HL-60/S4 (cell line): ENCODE data around the gene GALNT13.

Experiments used
- in situ Hi-C: fragments of 300-500 bp; cut with MboI; formaldehyde crosslinking; loops from 2 replicates; pipeline ENCODE4 v1.14.3; 2022; ENCODE audit warnings: low sequenced_read_pairs

Gene GALNT13

DNA sequence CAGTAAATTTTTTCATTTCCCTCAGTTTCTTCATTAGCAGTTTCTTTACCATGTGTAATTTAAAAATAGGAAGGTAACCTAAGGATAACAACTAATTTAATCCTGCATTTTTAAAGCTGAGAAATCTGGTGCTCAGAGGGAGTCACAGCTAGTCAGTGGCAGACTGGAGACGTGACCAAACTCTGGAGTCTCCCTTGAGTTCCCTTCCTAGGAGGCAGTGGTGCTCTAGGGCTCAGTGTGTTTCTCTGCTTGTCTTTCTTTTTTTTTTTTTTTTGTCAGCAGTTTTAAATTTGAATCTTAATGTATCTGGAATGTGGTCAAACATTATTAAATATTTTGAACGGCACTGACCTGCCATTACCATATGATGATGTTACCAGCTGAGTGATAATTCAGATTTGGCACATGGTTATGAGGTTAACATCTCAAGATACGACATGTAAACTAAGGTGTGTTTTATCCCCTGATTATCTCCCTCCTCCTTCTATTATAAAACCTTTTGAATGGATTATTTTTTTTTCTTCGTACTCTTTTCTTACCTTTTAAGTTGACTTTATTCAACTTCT lies 226.2 kb downstream of the GALNT13 start:
- in situ Hi-C loops = no loop called here

DNA sequence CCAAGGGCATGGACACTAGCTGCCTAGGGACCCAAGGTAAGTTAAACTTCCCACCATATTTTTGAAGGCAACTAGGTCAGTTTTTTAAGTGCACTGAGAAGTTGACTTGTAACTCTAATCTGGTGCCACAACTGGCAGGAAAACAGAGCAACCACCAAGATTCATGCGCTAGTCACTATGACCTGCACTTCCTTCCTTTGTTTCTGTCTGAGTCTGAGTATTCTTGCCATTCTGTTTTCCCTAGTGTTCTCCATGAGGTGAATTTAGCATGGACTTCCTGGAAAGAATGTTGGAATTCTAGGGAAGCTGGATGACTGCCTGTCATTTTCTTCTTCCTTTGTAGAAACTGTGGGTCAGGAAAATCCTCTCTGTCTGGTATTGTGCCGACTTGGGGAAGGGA lies 249.0 kb downstream of the GALNT13 start:
- in situ Hi-C loops = no loop called here

DNA sequence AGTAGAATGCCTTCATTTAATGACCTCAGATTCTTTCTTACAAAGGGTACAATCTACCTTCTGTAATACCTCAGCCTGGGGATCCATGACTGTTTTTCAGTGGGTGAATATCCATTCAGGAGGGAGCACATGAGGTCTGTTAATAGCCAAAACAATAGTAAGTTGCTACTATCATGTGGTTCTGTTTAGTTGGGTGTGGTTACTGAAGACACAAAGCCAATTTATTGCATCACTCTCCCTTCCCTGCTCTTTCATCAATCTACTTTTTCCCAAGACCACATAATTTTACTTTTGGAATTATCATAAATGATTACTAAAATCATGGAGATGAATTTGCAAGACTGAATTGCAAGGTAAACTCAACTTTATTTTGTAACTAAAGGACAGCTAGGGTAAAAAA lies 254.2 kb downstream of the GALNT13 start:
- in situ Hi-C loops = no loop called here

GRCh38 chr2:154130821-154131220 lies 259.1 kb downstream of the GALNT13 start:
- in situ Hi-C loops = no loop called here

DNA sequence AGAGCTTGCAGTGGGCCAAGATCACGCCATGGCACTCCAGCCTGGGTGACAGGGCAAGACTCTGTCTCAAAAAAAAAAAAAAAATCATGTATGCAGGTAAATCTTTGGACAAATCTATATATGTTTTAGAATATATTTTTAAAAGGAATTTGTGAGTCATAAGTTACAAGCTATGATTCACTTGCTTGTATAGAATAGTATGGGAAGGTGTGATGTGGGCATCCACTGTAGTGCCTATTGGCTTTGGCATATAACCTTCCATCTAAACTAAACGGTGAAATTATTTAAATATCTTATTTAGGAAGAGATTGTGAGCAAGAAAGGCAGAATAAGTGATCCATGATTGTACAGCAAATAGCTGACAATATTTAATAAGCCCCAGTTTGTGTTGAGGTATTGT lies 261.1 kb downstream of the GALNT13 start:
- in situ Hi-C loops = no loop called here

GRCh38 chr2:154133823-154134222 lies 262.1 kb downstream of the GALNT13 start:
- in situ Hi-C loops = no loop called here

GRCh38 chr2:154140249-154141025 lies 268.7 kb downstream of the GALNT13 start:
- in situ Hi-C loops = no loop called here

GRCh38 chr2:154142480-154142879 lies 270.8 kb downstream of the GALNT13 start:
- in situ Hi-C loops = no loop called here

DNA sequence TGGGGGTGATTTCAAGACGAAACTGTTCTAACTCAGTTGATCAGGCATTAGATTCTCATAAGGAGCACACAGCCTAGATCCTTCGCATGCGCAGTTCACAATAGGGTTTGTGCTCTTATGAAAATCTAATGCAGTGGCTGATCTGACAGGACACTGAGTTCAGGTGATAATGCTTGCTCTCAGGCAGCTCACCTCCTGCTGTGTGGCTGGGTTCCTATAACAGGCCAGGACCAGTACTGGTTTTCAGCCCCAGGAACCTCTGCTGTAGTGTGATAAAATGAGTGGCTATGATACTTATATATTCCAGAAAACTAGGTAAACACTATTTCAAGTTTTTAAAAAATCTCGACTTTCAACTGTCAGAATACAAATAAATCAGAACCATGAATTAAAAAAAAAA lies 271.4 kb downstream of the GALNT13 start:
- in situ Hi-C loops = no loop called here

GRCh38 chr2:154158101-154158500 lies 286.4 kb downstream of the GALNT13 start:
- in situ Hi-C loops = no loop called here

- in situ Hi-C loops = no loop called here
Observed at GRCh38 chr2:154161286-154161685, 289.6 kb downstream of the GALNT13 start.

GRCh38 chr2:154170400-154170799 lies 298.7 kb downstream of the GALNT13 start:
- in situ Hi-C loops = no loop called here

- in situ Hi-C loops = no loop called here
Observed at GRCh38 chr2:154173164-154173563, 301.4 kb downstream of the GALNT13 start.

DNA sequence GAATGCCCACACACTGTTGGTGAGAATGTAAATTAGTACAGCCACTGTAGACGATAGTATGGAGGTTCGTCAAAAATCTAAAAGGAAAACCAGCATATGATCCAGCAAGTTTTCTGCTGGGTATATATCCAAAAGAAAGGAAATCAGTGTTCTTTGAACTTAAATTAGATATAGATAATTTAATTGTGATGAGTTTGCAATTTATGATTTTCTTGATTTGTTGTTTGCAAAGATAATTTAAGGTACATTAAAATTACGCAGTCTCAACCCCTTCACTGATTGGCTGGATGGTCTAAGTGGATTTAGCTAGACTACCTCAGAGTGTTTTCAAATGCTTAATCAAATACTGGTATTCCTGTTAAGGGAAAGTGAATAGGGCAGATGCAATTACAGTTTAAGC lies 302.2 kb downstream of the GALNT13 start:
- in situ Hi-C loops = no loop called here

- in situ Hi-C loops = no loop called here
Observed at GRCh38 chr2:154182008-154182407, 310.3 kb downstream of the GALNT13 start.

- in situ Hi-C loops = no loop called here
Observed at GRCh38 chr2:154187948-154188347, 316.2 kb downstream of the GALNT13 start.

DNA sequence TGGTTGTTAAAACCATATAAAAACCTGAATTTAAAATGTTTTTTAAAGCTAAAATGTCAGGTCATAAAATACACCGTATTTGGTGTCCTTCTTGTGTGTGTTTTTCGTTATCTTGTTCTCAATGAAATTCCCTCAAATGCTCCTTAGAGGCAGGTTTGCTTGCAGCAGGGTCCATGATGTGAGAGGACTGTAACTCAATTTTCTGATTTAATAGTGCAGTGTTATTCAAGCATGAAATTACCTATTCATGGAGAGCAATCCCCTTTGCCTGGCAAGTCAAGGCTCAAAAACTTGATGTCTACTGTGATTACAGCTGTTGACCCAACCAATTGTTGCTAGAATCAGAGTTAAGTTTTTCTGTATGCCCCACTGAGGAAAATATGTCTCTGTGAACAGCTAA lies 318.2 kb downstream of the GALNT13 start:
- in situ Hi-C loops = no loop called here

DNA sequence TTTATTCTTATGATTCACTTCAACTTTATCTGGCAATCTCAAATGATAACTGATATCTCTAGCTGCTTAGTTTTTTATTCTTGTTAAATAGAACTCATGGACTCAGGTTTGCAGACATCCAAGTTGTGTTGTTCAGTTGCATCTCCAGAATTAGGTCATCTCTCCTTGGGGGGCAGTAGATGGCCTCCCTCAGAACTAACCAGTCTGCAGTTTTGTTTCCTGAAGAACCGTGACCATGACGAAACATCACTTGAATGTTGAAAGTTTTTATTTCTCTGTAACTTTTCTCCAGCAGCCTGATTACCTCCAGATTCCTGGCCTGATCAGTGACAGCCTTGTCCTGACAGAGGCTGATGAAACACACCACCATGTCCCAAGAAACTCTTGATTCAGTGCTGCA lies 321.5 kb downstream of the GALNT13 start:
- in situ Hi-C loops = no loop called here

- in situ Hi-C loops = no loop called here
Observed at GRCh38 chr2:154194909-154195643, 323.4 kb downstream of the GALNT13 start.

GRCh38 chr2:154195644-154196195 lies 324.0 kb downstream of the GALNT13 start:
- in situ Hi-C loops = no loop called here

GRCh38 chr2:154198866-154199265 lies 327.1 kb downstream of the GALNT13 start:
- in situ Hi-C loops = no loop called here

DNA sequence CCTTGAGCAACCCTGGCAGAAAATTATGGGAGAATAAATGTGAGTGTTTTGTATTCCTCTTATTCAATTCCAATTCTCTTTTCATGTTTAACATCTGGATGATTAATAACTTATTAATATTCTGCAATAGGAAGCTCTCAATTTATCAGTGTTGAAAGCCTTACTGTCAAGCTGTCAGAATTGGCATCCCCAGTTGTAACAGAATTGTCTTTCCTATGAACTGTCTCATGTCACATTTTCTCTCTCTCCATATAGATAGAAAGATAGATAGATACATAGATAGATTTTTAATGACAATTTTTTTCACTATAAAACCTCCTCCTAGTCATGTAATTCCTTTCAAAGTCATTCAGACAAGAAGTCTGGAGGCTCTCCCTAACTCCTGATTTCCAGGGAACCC lies 331.5 kb downstream of the GALNT13 start:
- in situ Hi-C loops = no loop called here
